Activated CD8-positive, alpha-beta memory T cell treated with anti-CD3 and anti-CD28 coated beads, Interleukin-2, amount 50 U/mL, for 1 hour (primary cell): ENCODE data around the gene PDE6D.

ENCODE experiments used
- DNase-seq: peaks from one replicate; pipeline ENCODE4 v3.0.0-alpha.2; 2020; ENCODE audit errors: extremely low read depth

The PDE6D gene

GRCh38 chr2:231682603-231683291 is 98.3 kb downstream of the PDE6D start:
- DNase-seq: no peak
